ENCODE data around the gene PIK3C2G.

Gene PIK3C2G

DNA sequence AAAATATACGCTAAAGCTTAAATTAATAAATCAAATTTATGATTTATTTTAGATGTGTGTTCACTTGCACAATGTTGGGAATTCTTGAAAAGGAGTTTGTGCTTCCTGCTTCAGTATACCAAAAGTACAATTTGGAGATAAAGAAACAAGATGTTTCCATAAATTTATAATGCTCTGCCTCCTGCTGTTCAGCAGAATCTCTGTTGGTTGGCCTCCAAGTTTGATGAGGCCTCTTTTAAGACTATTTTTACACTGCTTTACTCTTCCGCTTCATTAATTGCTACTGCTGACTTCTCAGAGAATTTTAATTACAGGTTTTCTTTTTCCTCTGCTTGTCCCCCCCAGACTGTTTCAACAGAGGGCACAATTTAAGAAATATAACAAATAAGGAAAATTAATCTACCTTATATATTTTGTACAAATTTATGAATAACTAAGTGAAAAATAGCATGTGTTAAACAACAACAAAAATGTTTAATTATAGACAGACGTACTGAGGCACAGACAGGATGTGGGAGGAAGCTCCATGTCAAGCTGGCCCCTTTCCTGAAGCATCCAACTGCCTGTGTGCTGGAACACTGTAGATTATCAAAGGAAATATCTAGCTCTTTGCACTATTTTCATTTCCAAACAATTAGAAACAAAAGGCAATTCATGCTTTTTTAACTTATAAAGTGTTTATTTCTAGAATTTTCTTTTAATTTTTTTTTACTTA is 83.9 kb downstream of the PIK3C2G start:
- H3K4me1 ChIP-seq (ENCODE audit: insufficient read depth, low read length): no peaks in the 10 kb centered on the region
- no peaks in the 10 kb centered on the region for H3K9me3 ChIP-seq (ENCODE audit: insufficient read depth, low read depth, low read length)
- WGBS: 92% methylated on average over 2 of the region's 3 CpGs
- H3K4me3 ChIP-seq (ENCODE audit: low read length): no peak overlapping the region
- H3K27me3 ChIP-seq (ENCODE audit: insufficient read depth, low read length): no peaks in the 10 kb centered on the region
- no peak overlapping the region for H3K9ac ChIP-seq (ENCODE audit: low read depth, low read length)
- H3K27ac ChIP-seq (ENCODE audit: low read depth, low read length): no peak overlapping the region
- no peaks in the 10 kb centered on the region for H3K36me3 ChIP-seq (ENCODE audit: insufficient read depth, low read length)

DNA sequence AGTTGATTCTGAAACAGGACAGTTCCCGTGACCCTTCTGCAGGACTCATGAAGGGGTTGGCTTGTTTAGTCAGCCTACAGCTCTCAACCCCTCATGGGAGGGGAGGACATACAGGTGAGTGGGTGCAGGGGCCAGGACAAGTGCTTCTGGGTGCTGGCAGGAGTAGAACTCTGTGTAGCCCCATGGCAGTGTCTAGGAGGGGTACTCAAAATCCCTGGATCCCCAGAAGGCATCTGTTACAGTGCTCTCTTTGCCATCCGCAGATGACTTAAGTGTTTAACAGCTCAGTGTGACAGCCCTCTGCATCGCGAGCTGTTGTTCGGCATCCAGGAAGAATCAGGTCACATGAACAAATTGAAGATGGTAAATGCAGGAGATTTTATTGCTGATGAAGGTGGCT is 91.0 kb downstream of the PIK3C2G start:
- Histone ChIP-seq H3K4me1 (ENCODE audit: insufficient read depth, low read length) (no peaks in the 10 kb centered on the region), H3K9ac (ENCODE audit: low read depth, low read length) (no peak overlapping the region), H3K27me3 (ENCODE audit: insufficient read depth, low read length) (no peaks in the 10 kb centered on the region), H3K9me3 (ENCODE audit: insufficient read depth, low read depth, low read length) (no peaks in the 10 kb centered on the region), H3K36me3 (ENCODE audit: insufficient read depth, low read length) (no peaks in the 10 kb centered on the region), H3K27ac (ENCODE audit: low read depth, low read length) (no peak overlapping the region), H3K4me3 (ENCODE audit: low read length) (no peak overlapping the region)
- 97% methylated on average over 5 of the region's 5 CpGs for WGBS

GRCh38 chr12:18355429-18355828 is 94.1 kb downstream of the PIK3C2G start:
- Histone ChIP-seq H3K9me3 (ENCODE audit: insufficient read depth, low read depth, low read length) (no peaks in the 10 kb centered on the region), H3K4me1 (ENCODE audit: insufficient read depth, low read length) (no peaks in the 10 kb centered on the region), H3K4me3 (ENCODE audit: low read length) (no peak overlapping the region), H3K27me3 (ENCODE audit: insufficient read depth, low read length) (no peaks in the 10 kb centered on the region), H3K36me3 (ENCODE audit: insufficient read depth, low read length) (no peaks in the 10 kb centered on the region), H3K9ac (ENCODE audit: low read depth, low read length) (no peak overlapping the region), H3K27ac (ENCODE audit: low read depth, low read length) (no peak overlapping the region)
- WGBS: 97% methylated on average over 3 of the region's 5 CpGs

GRCh38 chr12:18358077-18358476 is 96.8 kb downstream of the PIK3C2G start:
- 96% methylated on average over 2 of the region's 2 CpGs for WGBS
- H3K27ac ChIP-seq (ENCODE audit: low read depth, low read length): no peak overlapping the region
- no peak overlapping the region for H3K4me3 ChIP-seq (ENCODE audit: low read length)
- H3K9ac ChIP-seq (ENCODE audit: low read depth, low read length): no peak overlapping the region
- no peaks in the 10 kb centered on the region for H3K36me3 ChIP-seq (ENCODE audit: insufficient read depth, low read length)
- peaks cover 24% of the 10 kb centered on the region for H3K9me3 ChIP-seq (ENCODE audit: insufficient read depth, low read depth, low read length)
- H3K27me3 ChIP-seq (ENCODE audit: insufficient read depth, low read length): no peaks in the 10 kb centered on the region
- no peaks in the 10 kb centered on the region for H3K4me1 ChIP-seq (ENCODE audit: insufficient read depth, low read length)

DNA sequence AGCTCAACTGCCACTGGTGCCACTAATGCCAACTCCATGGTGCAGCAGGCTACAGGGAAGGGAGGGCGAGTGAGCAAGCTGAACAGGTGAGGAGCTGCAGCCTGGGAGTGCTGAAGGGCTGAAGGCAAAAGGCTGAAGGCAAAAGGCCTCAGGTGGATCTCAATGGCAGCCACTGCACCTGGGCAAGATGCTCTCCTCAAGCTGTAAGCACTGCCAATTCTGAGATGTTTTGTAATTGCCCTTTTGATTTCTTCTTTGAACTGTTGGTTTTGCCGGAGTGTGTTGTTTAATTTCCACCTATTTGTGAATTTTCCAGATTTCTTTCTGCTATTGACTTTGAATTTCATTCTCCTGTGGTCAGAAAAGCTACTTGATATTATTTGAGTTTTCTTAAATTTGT is 97.6 kb downstream of the PIK3C2G start:
- no peaks in the 10 kb centered on the region for H3K36me3 ChIP-seq (ENCODE audit: insufficient read depth, low read length)
- H3K4me3 ChIP-seq (ENCODE audit: low read length): no peak overlapping the region
- no peaks in the 10 kb centered on the region for H3K4me1 ChIP-seq (ENCODE audit: insufficient read depth, low read length)
- H3K9ac ChIP-seq (ENCODE audit: low read depth, low read length): no peak overlapping the region
- 86% methylated on average over 2 of the region's 2 CpGs for WGBS
- H3K27me3 ChIP-seq (ENCODE audit: insufficient read depth, low read length): no peaks in the 10 kb centered on the region
- no peak overlapping the region for H3K27ac ChIP-seq (ENCODE audit: low read depth, low read length)
- peaks cover 24% of the 10 kb centered on the region for H3K9me3 ChIP-seq (ENCODE audit: insufficient read depth, low read depth, low read length)

DNA sequence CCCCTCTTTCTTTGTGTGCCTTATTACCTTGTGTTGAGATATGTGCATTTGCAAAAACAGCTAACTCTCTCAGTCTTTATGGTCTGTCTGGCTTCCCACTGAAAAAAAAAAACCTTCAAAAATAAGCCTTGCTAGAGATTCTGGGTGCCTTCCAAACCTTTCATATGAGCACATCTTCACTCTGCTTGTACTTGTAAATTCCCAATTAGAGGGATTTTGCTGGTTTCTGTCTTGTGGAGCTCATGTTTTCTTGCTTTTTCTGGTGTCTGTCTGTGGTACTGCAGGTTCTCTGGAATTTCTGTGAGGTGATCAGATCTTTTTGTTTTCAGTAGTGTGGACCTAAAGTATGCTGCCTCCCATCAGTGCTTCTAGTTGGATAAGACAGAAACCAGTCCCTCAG is 100.1 kb downstream of the PIK3C2G start:
- H3K9me3 ChIP-seq (ENCODE audit: insufficient read depth, low read depth, low read length): peaks cover 24% of the 10 kb centered on the region
- no peak overlapping the region for H3K27ac ChIP-seq (ENCODE audit: low read depth, low read length)
- H3K36me3 ChIP-seq (ENCODE audit: insufficient read depth, low read length): no peaks in the 10 kb centered on the region
- H3K4me1 ChIP-seq (ENCODE audit: insufficient read depth, low read length): no peaks in the 10 kb centered on the region
- no peaks in the 10 kb centered on the region for H3K27me3 ChIP-seq (ENCODE audit: insufficient read depth, low read length)
- no peak overlapping the region for H3K4me3 ChIP-seq (ENCODE audit: low read length)
- H3K9ac ChIP-seq (ENCODE audit: low read depth, low read length): no peak overlapping the region

GRCh38 chr12:18363321-18363720 is 102.0 kb downstream of the PIK3C2G start:
- H3K36me3 ChIP-seq (ENCODE audit: insufficient read depth, low read length): no peaks in the 10 kb centered on the region
- 61% methylated on average over 2 of the region's 2 CpGs for WGBS

GRCh38 chr12:18368594-18368993 is 107.3 kb downstream of the PIK3C2G start:
- 93% methylated on average over 3 of the region's 3 CpGs for WGBS
- no peaks in the 10 kb centered on the region for H3K4me1 ChIP-seq (ENCODE audit: insufficient read depth, low read length)

More at GRCh38 chr12:18363321-18363720, 102.0 kb downstream of the PIK3C2G start:
- H3K4me3 ChIP-seq (ENCODE audit: low read length): no peak overlapping the region
- no peak overlapping the region for H3K9ac ChIP-seq (ENCODE audit: low read depth, low read length)
- H3K27me3 ChIP-seq (ENCODE audit: insufficient read depth, low read length): no peaks in the 10 kb centered on the region
- H3K4me1 ChIP-seq (ENCODE audit: insufficient read depth, low read length): no peaks in the 10 kb centered on the region
- no peak overlapping the region for H3K27ac ChIP-seq (ENCODE audit: low read depth, low read length)
- H3K9me3 ChIP-seq (ENCODE audit: insufficient read depth, low read depth, low read length): peaks cover 24% of the 10 kb centered on the region

GRCh38 chr12:18373181-18373580 is 111.9 kb downstream of the PIK3C2G start:
- no peaks in the 10 kb centered on the region for H3K36me3 ChIP-seq (ENCODE audit: insufficient read depth, low read length)
- H3K4me1 ChIP-seq (ENCODE audit: insufficient read depth, low read length): no peaks in the 10 kb centered on the region
- H3K9me3 ChIP-seq (ENCODE audit: insufficient read depth, low read depth, low read length): peaks cover 7% of the 10 kb centered on the region; the same call in 1 of the 2 replicates
- no peak overlapping the region for H3K4me3 ChIP-seq (ENCODE audit: low read length)
- WGBS: 96% methylated on average over 6 of the region's 6 CpGs
- no peak overlapping the region for H3K27ac ChIP-seq (ENCODE audit: low read depth, low read length)
- no peak overlapping the region for H3K9ac ChIP-seq (ENCODE audit: low read depth, low read length)
- H3K27me3 ChIP-seq (ENCODE audit: insufficient read depth, low read length): no peaks in the 10 kb centered on the region

More at GRCh38 chr12:18368594-18368993, 107.3 kb downstream of the PIK3C2G start:
- no peaks in the 10 kb centered on the region for H3K36me3 ChIP-seq (ENCODE audit: insufficient read depth, low read length)
- H3K9me3 ChIP-seq (ENCODE audit: insufficient read depth, low read depth, low read length): no peaks in the 10 kb centered on the region
- no peak overlapping the region for H3K4me3 ChIP-seq (ENCODE audit: low read length)
- H3K27ac ChIP-seq (ENCODE audit: low read depth, low read length): no peak overlapping the region
- no peak overlapping the region for H3K9ac ChIP-seq (ENCODE audit: low read depth, low read length)
- no peaks in the 10 kb centered on the region for H3K27me3 ChIP-seq (ENCODE audit: insufficient read depth, low read length)

GRCh38 chr12:18375131-18375530 is 113.8 kb downstream of the PIK3C2G start:
- no peaks in the 10 kb centered on the region for H3K4me1 ChIP-seq (ENCODE audit: insufficient read depth, low read length)
- no peak overlapping the region for H3K4me3 ChIP-seq (ENCODE audit: low read length)
- H3K27me3 ChIP-seq (ENCODE audit: insufficient read depth, low read length): no peaks in the 10 kb centered on the region
- peaks cover 7% of the 10 kb centered on the region; the same call in 1 of the 2 replicates for H3K9me3 ChIP-seq (ENCODE audit: insufficient read depth, low read depth, low read length)
- no peak overlapping the region for H3K27ac ChIP-seq (ENCODE audit: low read depth, low read length)
- H3K9ac ChIP-seq (ENCODE audit: low read depth, low read length): no peak overlapping the region
- no peaks in the 10 kb centered on the region for H3K36me3 ChIP-seq (ENCODE audit: insufficient read depth, low read length)

- 99% methylated on average over 2 of the region's 2 CpGs for WGBS
- no peak overlapping the region for H3K27ac ChIP-seq (ENCODE audit: low read depth, low read length)
- H3K4me1 ChIP-seq (ENCODE audit: insufficient read depth, low read length): no peaks in the 10 kb centered on the region
- no peaks in the 10 kb centered on the region for H3K36me3 ChIP-seq (ENCODE audit: insufficient read depth, low read length)
- no peak overlapping the region for H3K9ac ChIP-seq (ENCODE audit: low read depth, low read length)
- no peaks in the 10 kb centered on the region for H3K27me3 ChIP-seq (ENCODE audit: insufficient read depth, low read length)
- peaks cover 7% of the 10 kb centered on the region; the same call in 1 of the 2 replicates for H3K9me3 ChIP-seq (ENCODE audit: insufficient read depth, low read depth, low read length)
- H3K4me3 ChIP-seq (ENCODE audit: low read length): no peak overlapping the region
Observed at GRCh38 chr12:18375583-18375982, 114.3 kb downstream of the PIK3C2G start.
